Medulla oblongata (tissue), 1 donor: ENCODE results near the gene ZNF548.

Experiments
- DNase-seq: peaks from one replicate; pipeline ENCODE4 v3.0.0-alpha.2; 2015; ENCODE audit errors: extremely low spot score

ZNF548 gene

GRCh38 chr19:57398868-57399267 is 9.2 kb downstream of the ZNF548 start:
- no peak for DNase-seq

- DNase-seq = no peak
Measured at GRCh38 chr19:57403737-57404563, 14.3 kb downstream of the ZNF548 start.

- peak; percentile 37 for DNase-seq
Measured at GRCh38 chr19:57406516-57407123, 17.0 kb downstream of the ZNF548 start.

GRCh38 chr19:57410877-57411671 is 21.4 kb downstream of the ZNF548 start, which contains the start of gene ZNF17:
TSS of gene ZNF17 (plus strand) at chr19:57411161. CDS start at chr19:57413616, 2,455 bp downstream.
- peak; percentile 98 for DNase-seq

GRCh38 chr19:57419439-57419838 is 29.8 kb downstream of the ZNF548 start:
- no peak for DNase-seq

GRCh38 chr19:57421037-57421436 is 31.4 kb downstream of the ZNF548 start:
- DNase-seq = no peak

GRCh38 chr19:57434386-57435061 is 44.9 kb downstream of the ZNF548 start:
- no peak for DNase-seq

- peak; percentile 99 for DNase-seq
Measured at GRCh38 chr19:57435062-57435978, 45.7 kb downstream of the ZNF548 start, which contains the start of gene ZNF749. TSS of gene ZNF749 (plus strand) at chr19:57435325. CDS start at chr19:57435579, 254 bp downstream.

GRCh38 chr19:57436417-57436816 is 46.8 kb downstream of the ZNF548 start:
- DNase-seq = no peak

- DNase-seq = no peak
Measured at GRCh38 chr19:57437931-57438330, 48.3 kb downstream of the ZNF548 start.

- no peak for DNase-seq
Measured at GRCh38 chr19:57438925-57439324, 49.3 kb downstream of the ZNF548 start.

- no peak for DNase-seq
Measured at GRCh38 chr19:57441979-57442752, 52.5 kb downstream of the ZNF548 start.

GRCh38 chr19:57443121-57443696 is 53.6 kb downstream of the ZNF548 start:
- DNase-seq = no peak

- no peak for DNase-seq
Measured at GRCh38 chr19:57452307-57452706, 62.7 kb downstream of the ZNF548 start.
